ENCODE results near the gene PGC.

The PGC gene

GRCh38 chr6:41697861-41698781 is 49.1 kb downstream of the PGC start:
- Histone ChIP-seq H3K27ac (peak overlapping the region in 8 of 11 experiments; percentile 34 to 98 (median 48); a peak in 15 of 22 replicates), H3K27me3 (no peaks in the 10 kb centered on the region), H4K20me1 (peaks cover 5 to 92% (median 48%) of the 10 kb centered on the region in 11 experiments; a peak in 20 of 22 replicates), H3K4me3 (peak overlapping the region in 2 of 10 experiments; percentile 4 to 14; a peak in 1 of 20 replicates), H3K9ac (peak overlapping the region in 10 of 11 experiments; percentile 4 to 57 (median 36); a peak in 13 of 22 replicates), H3K4me1 (peaks cover 80 to 94% (median 84%) of the 10 kb centered on the region in 10 experiments), H3K36me3 (peaks cover 26 to 62% (median 47%) of the 10 kb centered on the region in 11 experiments), H3K4me2 (peak overlapping the region; percentile 38 to 100 (median 96)), H3K9me3 (replicated peaks in 1 of 11) (no peaks in the 10 kb centered on the region)
- TF ChIP-seq Cebpa-rat (IDR thresholded peaks at IDR 0.05): no peak

- peaks cover 13 to 93% (median 61%) of the 10 kb centered on the region in 11 experiments; a peak in 20 of 22 replicates for H4K20me1 ChIP-seq
- H3K4me1 ChIP-seq: peaks cover 67 to 80% (median 70%) of the 10 kb centered on the region in 10 experiments
- H3K27me3 ChIP-seq: no peaks in the 10 kb centered on the region
- no peaks in the 10 kb centered on the region for H3K9me3 ChIP-seq (replicated peaks in 1 of 11)
- H3K36me3 ChIP-seq: peaks cover 27 to 59% (median 49%) of the 10 kb centered on the region in 11 experiments
- H3K4me3 ChIP-seq: no peak overlapping the region
- H3K27ac ChIP-seq: no peak overlapping the region
- TF ChIP-seq Cebpa-rat (IDR thresholded peaks at IDR 0.05): no peak
- no peak overlapping the region for H3K4me2 ChIP-seq
- H3K9ac ChIP-seq: no peak overlapping the region
Observed at GRCh38 chr6:41696788-41697187, 50.4 kb downstream of the PGC start.

GRCh38 chr6:41695825-41696224 is 51.4 kb downstream of the PGC start:
- no peaks in the 10 kb centered on the region for H3K27me3 ChIP-seq
- H4K20me1 ChIP-seq: peaks cover 13 to 94% (median 71%) of the 10 kb centered on the region in 11 experiments; a peak in 20 of 22 replicates
- peak overlapping the region in 2 of 11 experiments; percentile 8 to 55; a peak in 1 of 22 replicates for H3K9ac ChIP-seq
- H3K9me3 ChIP-seq (replicated peaks in 1 of 11): no peaks in the 10 kb centered on the region
- H3K4me1 ChIP-seq: peaks cover 57 to 71% (median 61%) of the 10 kb centered on the region in 10 experiments
- H3K4me2 ChIP-seq: peak overlapping the region in 7 of 11 experiments; percentile 4 to 38 (median 17); a peak in 3 of 22 replicates
- no peak for TF ChIP-seq Cebpa-rat (IDR thresholded peaks at IDR 0.05)
- 0 out of 22 replicates have a peak overlapping the region, but pooled peaks of 1 of the 11 experiments have one; percentile 23 for H3K27ac ChIP-seq
- H3K36me3 ChIP-seq: peaks cover 36 to 68% (median 58%) of the 10 kb centered on the region in 11 experiments
- no peak overlapping the region for H3K4me3 ChIP-seq

DNA sequence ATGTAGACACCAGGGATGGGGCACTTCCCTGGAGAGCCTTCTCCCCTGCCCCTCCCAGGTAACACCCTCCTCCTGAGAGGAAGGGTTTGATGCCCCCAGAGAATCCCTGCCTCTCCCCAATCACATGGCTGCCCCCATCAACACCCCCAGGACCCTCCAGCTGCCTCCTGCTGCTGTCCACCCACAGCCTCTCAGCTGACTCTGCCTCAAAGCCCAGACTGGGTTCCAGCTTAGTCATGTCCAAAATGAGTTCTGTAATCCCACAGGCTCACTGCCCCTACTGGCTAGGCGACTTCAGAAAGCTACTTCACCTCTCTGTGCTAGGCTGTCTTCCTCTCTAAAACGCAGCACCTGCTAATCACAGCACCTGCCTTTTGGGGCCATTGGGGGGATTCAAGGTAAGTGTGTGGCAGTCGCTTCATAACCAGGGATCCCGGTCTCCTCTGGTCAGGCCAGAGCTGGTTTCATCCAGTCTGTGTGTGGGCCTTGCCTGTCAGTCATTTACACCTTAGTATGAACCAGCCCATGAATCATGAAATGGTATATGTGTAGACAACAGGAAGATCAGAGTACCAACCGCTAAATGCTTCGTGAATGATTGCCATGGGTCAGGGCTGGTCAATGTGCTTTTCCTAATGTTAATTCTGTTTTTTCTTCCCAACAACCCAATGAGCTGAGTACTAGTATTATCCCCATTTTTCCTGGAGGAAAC is 52.2 kb downstream of the PGC start:
- peaks cover 45 to 77% (median 67%) of the 10 kb centered on the region in 11 experiments for H3K36me3 ChIP-seq
- H3K27ac ChIP-seq: peak overlapping the region in 9 of 11 experiments; percentile 4 to 45 (median 14); a peak in 14 of 22 replicates
- peak overlapping the region in 9 of 11 experiments; percentile 17 to 56 (median 38); a peak in 17 of 22 replicates for H3K4me2 ChIP-seq
- peaks cover 49 to 63% (median 52%) of the 10 kb centered on the region in 10 experiments for H3K4me1 ChIP-seq
- no peaks in the 10 kb centered on the region for H3K9me3 ChIP-seq (replicated peaks in 1 of 11)
- H3K27me3 ChIP-seq: no peaks in the 10 kb centered on the region
- H4K20me1 ChIP-seq: peaks cover 13 to 97% (median 77%) of the 10 kb centered on the region in 11 experiments; a peak in 19 of 22 replicates
- no peak for TF ChIP-seq Cebpa-rat (IDR thresholded peaks at IDR 0.05)
- peak overlapping the region in 8 of 11 experiments; percentile 3 to 55 (median 32); a peak in 9 of 22 replicates for H3K9ac ChIP-seq
- no peak overlapping the region for H3K4me3 ChIP-seq

GRCh38 chr6:41693281-41694240 is 53.6 kb downstream of the PGC start:
- no peak for TF ChIP-seq Cebpa-rat (IDR thresholded peaks at IDR 0.05)
- Histone ChIP-seq H4K20me1 (peaks cover 13 to 98% (median 74%) of the 10 kb centered on the region in 11 experiments; a peak in 19 of 22 replicates), H3K4me2 (peak overlapping the region in 7 of 11 experiments; percentile 29 to 56 (median 38); a peak in 12 of 22 replicates), H3K9me3 (replicated peaks in 1 of 11) (no peaks in the 10 kb centered on the region), H3K36me3 (peaks cover 49 to 78% (median 68%) of the 10 kb centered on the region in 11 experiments), H3K4me3 (no peak overlapping the region), H3K27ac (peak overlapping the region in 7 of 11 experiments; percentile 6 to 45 (median 27); a peak in 9 of 22 replicates), H3K27me3 (no peaks in the 10 kb centered on the region), H3K4me1 (peaks cover 35 to 48% (median 38%) of the 10 kb centered on the region in 10 experiments), H3K9ac (peak overlapping the region in 8 of 11 experiments; percentile 5 to 50 (median 36); a peak in 11 of 22 replicates)

DNA sequence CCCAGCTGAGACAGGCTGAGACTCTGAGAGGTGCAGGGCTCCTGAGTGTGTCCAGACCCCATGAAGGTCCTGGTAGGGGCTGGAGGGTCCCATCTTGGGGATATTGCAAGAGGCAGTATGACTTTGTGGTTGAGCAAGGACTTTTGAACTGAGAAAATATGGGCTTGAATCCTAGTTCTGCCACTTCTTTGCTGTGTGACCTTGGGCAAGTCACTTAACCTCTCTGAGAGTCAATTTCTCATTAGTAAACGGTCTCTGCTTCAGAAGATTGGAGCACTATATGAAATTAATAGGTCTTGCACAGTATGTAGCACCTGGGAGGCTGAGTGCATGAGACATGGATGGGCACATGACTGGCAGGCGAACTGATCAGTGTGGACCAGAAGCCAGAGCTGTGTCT is 54.5 kb downstream of the PGC start:
- H3K4me2 ChIP-seq: no peak overlapping the region
- no peaks in the 10 kb centered on the region for H3K27me3 ChIP-seq
- no peak overlapping the region for H3K4me3 ChIP-seq
- H4K20me1 ChIP-seq: peaks cover 13 to 99% (median 69%) of the 10 kb centered on the region in 11 experiments; a peak in 19 of 22 replicates
- peaks cover 51 to 79% (median 69%) of the 10 kb centered on the region in 11 experiments for H3K36me3 ChIP-seq
- H3K9me3 ChIP-seq (replicated peaks in 1 of 11): no peaks in the 10 kb centered on the region
- peaks cover 27 to 40% (median 30%) of the 10 kb centered on the region in 10 experiments for H3K4me1 ChIP-seq
- no peak overlapping the region for H3K9ac ChIP-seq
- no peak for TF ChIP-seq Cebpa-rat (IDR thresholded peaks at IDR 0.05)
- no peak overlapping the region for H3K27ac ChIP-seq

DNA sequence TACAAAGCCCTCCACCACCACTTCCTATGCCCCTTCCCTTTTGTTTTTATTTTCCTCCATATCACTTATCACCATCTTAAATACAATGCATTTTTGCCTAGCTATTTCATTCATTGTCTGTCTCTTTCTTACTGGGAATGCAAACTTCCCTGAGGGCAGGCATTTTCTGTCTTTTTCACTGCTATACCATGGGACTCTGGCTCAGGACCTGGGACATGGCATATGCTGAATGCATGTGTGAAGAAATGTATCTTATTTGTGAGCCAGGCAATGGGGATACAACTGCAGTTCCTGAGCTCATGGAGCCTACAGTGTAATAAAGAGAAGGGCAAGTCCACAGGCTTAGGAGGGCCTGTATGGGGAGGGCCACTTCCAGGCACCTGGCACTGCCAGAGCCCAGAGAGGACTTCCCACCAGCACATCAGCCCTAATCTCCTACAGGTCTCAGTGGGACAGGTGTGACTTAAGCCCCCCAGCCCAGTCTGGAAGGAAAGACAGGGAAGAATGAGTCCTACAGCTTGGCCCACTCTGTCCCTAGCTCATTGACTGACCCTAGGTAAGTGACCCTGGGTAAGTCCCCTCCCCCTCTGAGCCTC is 55.0 kb downstream of the PGC start:
- H4K20me1 ChIP-seq: peaks cover 13 to 100% (median 70%) of the 10 kb centered on the region in 11 experiments; a peak in 19 of 22 replicates
- H3K36me3 ChIP-seq: peaks cover 56 to 84% (median 72%) of the 10 kb centered on the region in 11 experiments
- no peak overlapping the region for H3K4me3 ChIP-seq
- no peak overlapping the region for H3K9ac ChIP-seq
- H3K27ac ChIP-seq: no peak overlapping the region
- H3K4me1 ChIP-seq: peaks cover 23 to 35% (median 30%) of the 10 kb centered on the region in 10 experiments
- no peak for TF ChIP-seq Cebpa-rat (IDR thresholded peaks at IDR 0.05)
- no peak overlapping the region for H3K4me2 ChIP-seq
- no peaks in the 10 kb centered on the region for H3K9me3 ChIP-seq (replicated peaks in 1 of 11)
- no peaks in the 10 kb centered on the region for H3K27me3 ChIP-seq
